Hematopoietic multipotent progenitor cell treated with erythropoietin and hydrocortisone succinate and interleukin-3 and kit ligand, for 6 days (in vitro differentiated cells): ENCODE results near the gene GPR161.
"Not testable (repeated sequence)": the region's sequence is repeated elsewhere in the genome, so short reads cannot be mapped to it uniquely, and the experiment has no call there.

Experiments
- DNase-seq: peaks from one replicate; pipeline ENCODE4 v3.0.0-alpha.2; 2015

GPR161 gene

DNA sequence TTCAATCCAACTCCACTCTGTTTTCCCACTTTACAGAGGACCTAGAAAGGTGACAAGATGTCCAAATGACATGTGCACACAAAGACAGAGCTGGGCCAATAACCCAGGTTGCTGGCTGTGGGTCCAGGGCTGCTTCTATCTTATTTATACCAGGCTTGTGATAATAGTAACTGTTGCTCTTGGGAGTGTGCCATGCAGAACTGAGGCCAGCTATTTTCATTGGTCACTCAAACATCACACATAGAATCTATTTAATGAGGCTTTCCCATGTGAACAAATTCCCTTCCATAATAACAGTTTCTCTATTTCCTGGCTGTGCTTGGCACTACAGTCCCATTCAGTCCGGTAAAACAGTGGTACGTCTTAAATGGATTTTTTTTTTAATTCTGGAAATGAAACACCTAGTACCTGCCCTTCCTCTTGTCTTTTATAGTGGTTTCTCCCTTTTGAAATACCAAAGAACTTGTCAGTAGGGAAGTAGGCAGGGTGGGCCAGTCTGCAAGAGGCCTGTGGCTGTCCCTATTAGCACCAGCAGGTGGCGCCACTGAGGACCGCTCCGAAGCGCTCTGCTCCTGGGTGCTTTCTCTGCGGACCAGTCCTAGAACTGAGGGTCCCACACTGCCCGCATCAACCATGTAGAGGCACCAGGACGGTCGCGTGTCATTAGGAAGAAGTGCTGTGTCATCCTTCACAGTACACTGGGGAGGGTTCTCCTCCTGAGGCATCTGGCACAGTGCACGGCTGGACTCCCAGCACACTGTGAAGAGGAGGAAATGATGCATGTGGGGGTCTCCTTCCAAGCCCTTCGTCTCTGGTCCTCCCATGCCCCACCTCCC lies 52.1 kb downstream of the GPR161 start:
- peak; percentile 80 for DNase-seq

DNA sequence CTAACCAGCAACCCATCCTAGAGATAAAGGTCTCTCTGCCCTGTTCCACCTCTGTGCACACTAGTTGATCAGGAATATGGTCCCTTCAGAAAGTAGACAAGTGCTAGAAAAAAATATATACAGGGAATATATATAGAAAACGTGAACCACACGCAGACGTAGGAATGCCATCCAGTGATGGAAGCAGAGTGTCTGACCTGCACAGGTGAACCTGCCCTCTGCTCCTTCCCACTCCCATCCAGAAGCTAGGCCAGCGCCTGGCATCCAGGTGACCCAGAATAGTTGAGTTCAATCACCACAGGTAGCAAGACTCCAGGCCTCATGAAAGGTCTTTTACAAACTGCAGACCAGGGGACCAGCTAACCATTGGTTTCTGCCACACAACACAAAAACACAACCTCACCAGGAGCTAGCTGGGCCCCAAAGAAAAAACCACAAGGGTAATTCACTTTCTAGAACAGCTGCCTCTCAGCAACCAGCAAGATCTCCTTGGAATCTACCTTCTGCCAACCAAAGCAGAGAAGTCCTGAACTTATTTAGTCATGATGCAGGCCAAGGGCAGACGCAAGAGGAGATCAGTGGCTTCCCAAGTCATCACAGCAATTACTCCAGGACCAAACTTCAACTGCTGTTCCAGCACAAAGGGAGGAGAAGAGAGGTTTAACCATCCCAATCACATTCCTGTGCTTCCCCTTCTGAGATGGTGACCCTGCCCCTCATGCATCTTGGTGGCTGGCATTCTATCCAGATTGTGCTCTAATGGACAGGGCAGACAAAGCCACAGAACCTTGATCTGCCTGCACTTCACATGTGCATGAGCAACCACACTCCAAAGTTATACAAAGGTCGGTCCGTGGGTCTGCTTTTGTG lies 53.0 kb downstream of the GPR161 start:
- DNase-seq, result no peak

DNA sequence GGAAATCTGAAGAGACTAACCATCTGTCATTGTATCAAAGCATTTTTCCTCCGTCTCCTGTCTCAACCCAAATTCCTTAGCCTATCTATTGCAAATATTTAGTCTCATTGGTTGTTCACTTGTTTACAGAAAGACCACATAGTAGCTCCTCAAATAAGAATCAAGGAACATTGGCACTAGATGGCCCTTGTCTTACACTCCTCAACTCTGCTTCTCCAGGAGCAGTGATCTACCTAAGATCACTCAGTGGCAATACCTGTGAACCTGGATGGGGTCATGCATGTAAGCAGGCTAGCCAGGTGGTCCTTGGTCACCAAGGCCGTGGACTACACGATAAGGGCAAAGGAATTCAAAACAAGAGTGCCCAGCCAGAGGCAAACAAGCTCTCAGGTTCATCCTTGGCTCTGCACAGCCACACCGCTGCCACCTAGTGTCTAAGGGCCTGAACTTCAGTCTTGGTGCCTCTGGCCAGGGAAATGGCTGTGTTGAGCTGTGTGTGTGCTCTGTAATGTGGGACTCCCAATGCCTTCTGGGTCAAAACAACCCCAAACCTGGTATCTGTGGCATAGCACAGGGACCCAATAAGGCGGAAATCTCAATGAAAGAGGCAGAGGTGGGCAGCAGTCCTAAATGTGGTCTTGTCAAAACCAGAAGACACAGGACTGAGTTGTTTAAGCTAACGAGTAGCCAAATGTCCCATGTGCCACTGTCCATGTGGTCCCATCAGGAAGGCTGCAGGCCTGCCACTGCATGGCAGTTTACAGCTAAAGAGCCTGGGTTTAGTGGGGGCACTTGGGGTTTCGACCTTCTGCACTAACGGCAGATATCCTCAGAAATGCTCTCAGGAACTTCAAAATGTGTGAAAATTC lies 54.5 kb downstream of the GPR161 start:
- DNase-seq, result peak; percentile 93

DNA sequence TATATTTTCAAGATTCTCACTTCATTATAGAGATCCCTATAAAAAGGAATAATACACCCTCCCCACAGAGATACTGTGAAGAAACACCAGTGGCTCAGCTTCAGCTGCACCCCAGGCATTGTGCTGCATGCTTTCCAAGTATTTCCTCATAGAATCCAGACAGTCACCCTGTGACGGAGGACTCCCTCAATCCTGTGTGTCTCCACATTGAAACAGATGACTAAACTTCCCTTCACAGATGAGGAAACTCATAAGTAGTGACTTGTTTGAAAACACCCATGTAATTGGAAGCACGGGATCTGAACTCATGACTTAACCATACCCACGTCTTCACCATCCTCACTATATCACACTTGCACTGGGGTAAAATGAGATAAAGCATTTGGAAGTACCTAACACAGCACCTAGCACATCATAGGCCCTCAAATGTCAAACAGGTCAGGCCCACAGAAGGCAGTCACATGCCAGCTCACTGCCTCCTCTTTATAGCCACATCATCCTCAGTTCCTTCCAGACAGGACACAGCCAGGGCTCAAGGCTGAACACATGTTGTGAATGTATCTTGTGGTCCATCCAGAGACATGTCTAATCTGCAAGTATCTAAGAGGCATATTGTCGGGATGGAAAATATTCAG lies 55.2 kb downstream of the GPR161 start:
- no peak for DNase-seq

DNA sequence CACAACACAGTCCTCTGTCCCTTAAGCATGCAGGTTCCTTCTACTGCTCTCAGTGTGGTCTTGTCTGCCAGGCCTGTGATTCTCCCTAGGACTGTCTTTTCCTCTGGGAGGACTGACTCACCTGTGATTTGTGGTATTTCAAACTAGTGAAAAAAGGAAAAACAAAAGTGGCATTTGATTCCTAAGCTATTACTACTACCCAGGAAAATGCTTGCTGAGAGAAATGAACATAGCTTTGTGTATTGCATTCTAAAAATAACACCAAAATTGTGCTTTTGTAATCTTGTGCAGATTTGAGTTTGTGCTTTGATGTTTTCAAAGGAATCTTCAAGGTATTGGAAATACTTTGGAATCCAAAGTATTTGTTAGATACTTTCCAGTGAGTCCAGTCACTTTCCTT lies 57.0 kb downstream of the GPR161 start:
- no peak for DNase-seq

DNA sequence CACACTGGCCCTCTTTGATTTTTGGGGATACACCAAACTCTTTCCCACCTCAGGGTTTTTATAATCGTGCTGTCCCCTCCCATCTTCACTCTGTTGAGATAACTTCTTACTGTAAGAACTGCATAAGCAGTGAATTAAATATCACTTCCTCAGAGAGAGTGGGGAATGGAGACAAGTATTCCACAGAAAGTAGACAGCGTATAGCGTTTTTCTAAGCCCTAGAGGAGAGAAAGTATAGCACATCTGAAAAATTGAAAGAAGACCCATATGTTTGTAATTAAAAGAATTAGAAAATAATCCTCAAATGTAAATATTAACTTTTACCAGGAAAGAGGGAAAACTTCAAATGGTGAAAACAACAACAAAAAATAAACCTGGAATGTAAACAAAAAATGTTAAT lies 67.3 kb downstream of the GPR161 start:
- no peak for DNase-seq

DNA sequence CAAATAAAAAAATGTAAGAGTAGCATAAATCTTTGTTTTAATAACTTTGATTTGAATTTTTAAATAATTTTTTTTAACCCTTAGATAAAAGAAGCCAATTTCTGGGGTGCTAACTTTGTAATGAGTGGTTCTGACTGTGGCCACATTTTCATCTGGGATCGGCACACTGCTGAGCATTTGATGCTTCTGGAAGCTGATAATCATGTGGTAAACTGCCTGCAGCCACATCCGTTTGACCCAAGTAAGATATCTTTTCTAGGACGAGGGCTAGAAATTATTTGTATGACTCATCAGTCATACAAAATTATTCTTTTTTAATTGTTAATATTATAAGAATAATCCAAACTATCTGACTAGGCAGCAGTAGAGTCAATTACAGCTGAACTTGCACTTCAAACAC lies 71.2 kb downstream of the GPR161 start:
- peak; percentile 87 for DNase-seq

DNA sequence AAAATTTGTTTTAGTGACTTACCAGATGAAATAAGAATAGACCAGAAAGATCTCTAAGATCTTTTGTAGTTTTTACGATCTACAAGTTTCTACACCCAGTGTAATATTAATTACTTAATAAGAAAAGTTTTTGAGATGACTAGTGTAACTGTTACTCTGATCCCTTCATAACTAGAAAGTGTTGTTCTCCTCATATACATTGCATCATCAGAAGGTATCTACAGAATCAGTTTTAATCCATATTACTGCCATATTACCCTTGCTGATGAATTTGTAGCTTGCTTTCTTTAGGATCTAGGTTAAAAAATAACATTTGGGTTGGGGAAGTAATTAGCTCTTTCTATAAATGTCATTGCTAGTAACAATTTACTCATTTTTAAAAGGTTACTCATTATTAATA lies 72.5 kb downstream of the GPR161 start:
- no peak for DNase-seq

DNA sequence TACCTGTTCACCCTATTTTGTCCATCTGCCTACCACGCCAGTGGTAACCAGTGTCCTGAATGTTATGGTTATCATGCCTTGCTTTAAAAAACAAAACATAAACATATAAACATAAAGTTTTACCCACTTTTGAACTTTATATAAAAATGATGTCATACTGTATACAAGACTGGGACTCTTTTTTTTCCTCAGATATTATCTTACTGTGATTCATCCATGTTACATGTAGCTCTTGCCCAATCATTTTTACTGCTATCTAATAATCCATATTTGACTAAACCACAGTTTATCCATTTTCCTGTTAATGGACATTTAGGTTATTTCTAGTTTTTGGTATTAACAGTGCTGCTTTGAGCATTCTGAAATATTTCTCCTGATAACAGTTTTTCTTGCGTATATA lies 78.8 kb downstream of the GPR161 start:
- peak; percentile 27 for DNase-seq

DNA sequence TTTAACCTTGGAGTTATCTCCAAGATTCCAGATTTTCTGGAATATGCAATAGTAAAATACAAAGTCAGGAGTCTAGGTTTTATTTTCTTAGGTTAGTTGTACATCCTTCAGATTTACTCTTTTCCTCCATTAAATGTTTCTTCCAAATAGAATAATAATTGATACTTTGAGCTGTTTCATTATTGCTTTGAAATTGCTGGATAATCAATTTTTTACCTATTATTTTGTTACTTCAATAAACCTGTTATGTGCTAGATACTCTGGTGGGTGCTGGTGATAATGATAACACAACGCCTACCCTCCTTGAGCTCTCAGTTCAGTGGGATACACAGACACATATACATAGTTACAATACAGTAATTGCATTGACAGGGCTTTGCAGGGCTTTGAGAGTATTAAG lies 79.4 kb downstream of the GPR161 start:
- DNase-seq, result no peak

DNA sequence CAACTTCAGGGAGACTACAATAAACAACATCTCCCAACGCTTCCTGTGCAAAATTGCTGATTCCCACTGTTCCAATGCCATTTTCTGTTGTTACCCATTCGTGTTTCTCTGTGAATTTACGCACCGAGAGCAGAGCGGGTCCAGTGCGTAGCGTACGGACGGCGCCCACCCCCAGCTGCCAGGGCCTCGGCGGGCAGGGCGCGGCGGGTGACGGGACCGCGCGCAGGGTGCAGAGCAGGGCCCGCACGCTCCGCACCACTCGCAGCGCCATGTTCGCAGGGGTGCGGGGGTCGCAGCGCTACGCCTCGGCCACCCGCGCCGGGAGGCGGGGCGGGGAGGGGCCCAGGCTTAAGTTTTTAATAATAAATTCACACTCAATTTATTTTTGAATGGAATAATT lies 80.6 kb downstream of the GPR161 start:
- DNase-seq, result not testable (repeated sequence)

DNA sequence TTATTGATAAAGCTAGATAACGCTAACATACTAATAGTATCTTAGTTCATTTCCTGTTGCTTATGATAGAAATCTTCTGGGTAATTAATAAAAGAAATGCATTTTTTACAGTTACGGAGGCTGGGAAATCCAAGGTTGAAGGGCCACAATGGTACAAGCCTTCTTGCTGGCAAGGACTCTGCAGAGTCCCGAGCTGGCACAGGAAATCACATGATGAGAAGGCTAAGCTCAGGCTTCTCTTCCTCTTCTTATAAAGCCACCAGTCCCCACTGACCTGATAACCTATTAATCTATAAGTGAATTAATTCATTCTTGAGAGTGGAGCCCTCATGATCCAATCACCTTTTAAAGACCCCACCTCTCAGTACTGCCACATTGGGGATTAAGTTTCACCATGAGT lies 82.6 kb downstream of the GPR161 start:
- peak; percentile 54 for DNase-seq

DNA sequence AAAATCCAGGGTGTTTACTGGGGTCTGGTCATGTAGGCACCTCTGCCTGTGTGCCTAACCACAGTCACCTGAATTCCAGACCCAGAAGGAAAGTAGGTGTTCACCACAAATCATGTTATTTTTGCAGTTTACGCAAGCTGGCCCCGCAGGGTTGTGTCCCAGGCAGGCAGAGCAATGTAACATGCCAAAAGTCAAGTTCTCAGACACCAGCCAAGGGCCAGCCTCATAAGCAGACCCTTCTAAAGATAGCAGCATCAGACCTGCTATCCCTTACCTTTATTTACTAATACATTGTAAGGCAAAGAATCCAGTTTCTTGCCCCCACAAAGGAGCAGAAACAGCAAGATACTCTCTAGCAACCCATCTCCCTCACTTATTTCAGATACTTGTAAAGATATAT lies 83.0 kb downstream of the GPR161 start:
- no peak for DNase-seq

DNA sequence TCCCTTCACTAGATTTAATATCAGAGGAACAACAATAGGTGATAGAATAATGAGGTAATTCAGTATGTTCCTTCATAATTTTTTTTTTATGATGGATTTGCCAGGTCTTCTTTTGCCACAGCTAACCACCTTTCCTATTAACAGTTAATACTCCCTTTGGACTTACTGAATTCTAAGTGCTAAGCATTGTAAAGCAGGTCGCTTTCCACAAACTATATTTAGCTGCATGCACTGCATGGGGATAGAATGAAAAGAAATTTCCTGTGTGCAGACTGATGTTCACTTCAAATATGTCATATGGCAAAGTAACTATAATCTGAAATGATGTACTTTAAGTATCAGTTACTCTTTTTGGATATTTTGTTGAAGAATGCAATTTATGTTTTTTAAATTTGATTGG lies 85.8 kb downstream of the GPR161 start:
- DNase-seq, result no peak

DNA sequence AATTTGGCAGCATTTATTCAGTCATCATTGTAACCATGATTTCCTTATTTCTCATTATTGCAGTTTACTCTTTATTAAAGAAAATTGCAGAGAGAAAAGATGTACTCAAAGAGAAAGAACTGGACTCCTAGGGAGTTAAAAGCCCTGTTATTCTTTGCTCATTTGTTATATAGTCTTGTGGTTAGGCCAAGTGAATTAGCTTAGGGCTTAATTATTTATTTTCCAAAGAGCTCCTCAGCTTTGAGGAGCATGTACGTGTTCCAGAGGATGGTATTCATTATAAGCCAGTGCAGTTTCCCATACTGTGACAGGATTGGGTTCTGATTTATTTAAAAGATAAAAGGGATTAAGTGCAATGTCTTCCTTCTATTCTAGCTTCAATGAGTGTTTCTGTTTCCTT lies 86.4 kb downstream of the GPR161 start:
- DNase-seq, result no peak

DNA sequence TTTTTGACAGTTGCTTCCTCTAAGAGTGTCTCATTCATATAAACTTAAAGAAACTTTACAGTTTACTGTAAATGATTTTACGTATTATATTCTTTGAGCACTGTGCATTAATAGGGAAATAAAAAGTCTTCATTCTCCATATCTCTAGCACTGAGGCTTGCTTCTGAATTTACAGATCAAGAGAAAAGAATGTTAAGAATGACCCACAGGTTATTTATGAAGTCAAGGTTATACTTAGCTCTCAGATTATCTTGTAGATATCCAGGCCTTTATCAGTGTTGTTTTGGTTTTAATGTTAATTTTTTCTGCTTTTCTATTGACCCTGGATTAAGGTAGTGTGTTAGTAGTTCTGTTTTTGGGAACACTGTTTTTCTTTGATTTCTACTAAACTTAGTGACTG lies 91.4 kb downstream of the GPR161 start:
- no peak for DNase-seq

DNA sequence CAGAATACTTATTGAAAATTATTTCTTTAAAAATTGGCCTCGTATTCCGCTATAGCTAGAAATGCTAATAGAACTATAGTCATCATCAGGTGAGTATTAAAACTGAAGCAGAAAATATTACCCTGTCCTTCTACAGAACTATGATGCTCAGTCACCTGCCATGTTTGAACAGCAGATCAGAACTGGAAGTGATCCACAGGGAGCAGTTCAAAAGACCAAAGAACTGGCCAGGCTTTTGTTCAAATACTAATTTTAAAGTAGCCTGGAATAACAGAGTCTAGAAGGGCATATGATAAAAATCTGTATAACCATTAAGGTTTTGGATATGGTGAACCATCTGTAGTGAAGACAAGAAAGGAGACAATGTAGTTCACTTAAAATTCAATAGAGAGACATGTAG lies 94.4 kb downstream of the GPR161 start:
- no peak for DNase-seq

DNA sequence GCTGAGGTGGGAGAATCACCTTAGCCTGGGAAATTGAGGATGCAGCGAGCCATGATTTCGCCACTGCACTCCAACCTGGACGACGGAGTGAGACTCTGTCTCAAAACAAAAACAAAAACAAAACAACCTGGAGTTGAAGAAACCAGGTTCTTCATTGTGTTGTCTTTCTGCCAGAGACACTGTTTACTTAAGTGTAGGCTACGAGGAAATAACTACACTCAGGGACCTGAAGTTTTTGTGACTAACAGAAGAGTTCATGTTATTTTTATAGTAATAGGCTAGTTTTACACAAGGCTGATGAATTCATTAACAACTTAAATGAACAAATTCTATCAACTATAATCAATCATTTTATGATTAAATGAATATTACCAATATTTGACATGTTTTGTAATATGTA lies 101.4 kb downstream of the GPR161 start:
- no peak for DNase-seq

DNA sequence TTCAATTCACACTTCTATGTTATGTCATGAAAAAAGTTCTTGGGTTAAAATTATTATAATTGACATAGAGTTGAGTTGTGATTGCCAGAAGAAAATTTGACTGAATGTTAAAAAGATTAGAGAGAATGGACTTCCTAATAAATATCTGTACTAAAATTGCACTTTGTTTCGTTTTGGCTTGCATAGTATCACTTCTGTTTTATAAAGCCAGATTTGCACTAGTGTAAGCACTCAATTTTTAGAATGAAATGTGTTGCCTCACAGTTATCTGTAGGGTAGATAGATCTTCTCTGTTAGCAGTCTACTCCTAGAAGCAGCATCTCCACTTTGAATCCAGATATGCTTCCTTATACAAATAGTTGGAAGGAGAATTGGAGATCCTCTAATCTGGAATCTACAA lies 104.7 kb downstream of the GPR161 start:
- no peak for DNase-seq

DNA sequence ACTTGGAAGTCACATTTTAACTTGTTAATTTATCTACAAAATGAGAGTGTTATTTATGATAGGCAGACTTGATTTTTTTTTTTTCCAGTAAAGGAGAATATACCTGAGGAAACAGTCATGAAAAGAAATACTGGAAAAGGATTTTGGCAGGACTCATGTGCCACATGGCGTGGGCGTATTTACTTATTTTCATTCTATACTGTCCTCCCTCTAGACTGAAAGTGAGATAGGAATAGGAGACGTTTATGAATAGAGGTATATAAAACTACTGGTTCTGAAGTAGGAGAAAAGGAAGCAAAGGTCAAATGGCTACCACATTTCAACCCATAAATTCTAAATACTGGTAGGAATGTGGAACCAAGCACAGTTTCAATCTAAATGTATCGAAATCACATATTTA lies 105.1 kb downstream of the GPR161 start:
- DNase-seq, result no peak

DNA sequence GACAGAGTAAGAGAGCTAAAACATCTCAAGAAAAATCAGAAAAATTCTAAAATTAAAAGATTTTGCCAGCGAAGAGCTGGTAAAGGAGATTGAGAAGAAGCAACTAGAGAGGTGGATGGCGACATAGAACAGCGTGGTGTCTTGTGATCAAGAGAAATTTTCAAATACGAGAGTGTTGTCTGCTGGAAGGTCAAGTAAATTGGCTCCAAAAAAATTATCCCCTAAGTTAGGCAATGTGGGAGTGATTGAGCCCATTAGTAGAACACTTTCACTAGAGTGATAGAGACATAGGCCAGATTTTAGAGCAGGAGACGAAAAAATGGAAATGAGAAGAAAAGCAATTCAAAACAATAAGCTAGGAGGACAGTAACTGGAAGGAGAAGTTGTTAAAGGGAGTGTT lies 105.5 kb downstream of the GPR161 start:
- no peak for DNase-seq
